Lower leg skin (tissue), 4 donors: ENCODE measurements around the gene KIAA2012. TPM values are rescaled to one million over a fixed set of nuclear protein-coding genes. Genes with fewer than 3 reads are reported as not detected.

Source experiments
- DNase-seq, 2 donors: peaks; one replicate each; pipeline ENCODE4 v3.0.0-alpha.2; 2019; ENCODE audit warnings: low spot score in 2 of 2
- H3K4me3 ChIP-seq: fragments of 200-600 bp; sonication (generic); 2 replicates; pipeline ENCODE4 v1.5.1; 2017; ENCODE audit warnings: mild to moderate bottlenecking, low read depth; ENCODE audit not compliant: poor library complexity, severe bottlenecking
- CTCF ChIP-seq, 3 donors: fragments of 450-650 bp; IDR thresholded peaks; one replicate each; pipeline ENCODE4 v1.5.1; 2016; ENCODE audit warnings: antibody characterized with exemption in 3 of 3, mild to moderate bottlenecking in 3 of 3, moderate library complexity in 2 of 3
- POLR2A ChIP-seq, 2 donors: fragments of 450-650 bp; IDR thresholded peaks; one replicate each; pipeline ENCODE4 v1.6.1; 2016 to 2017; ENCODE audit warnings: antibody characterized with exemption in 2 of 2, mild to moderate bottlenecking in 1 of 2, moderate library complexity in 1 of 2
- WGBS, 2 donors: methylation state at CpG; one replicate each; pipeline ENCODE4 v1.1.5; 2018; 5-methylcytosine and 5-hydroxymethylcytosine counted together
- intact Hi-C: fragments of 100-400 bp; cut with DNase I; formaldehyde crosslinking; loops from one replicate; pipeline ENCODE4 v1.15.0; 2023; ENCODE audit warnings: low total_unique reads
- total RNA-seq, 4 donors: library from RNA; depleted of rRNA; stranded (reverse); fragments of >200 nt; gene quantifications; one replicate each; pipeline ENCODE4 v1.1.0, GENCODE V29; 2016

KIAA2012 gene
- total RNA-seq, 4 donors from 2014 or later = not detected

GRCh38 chr2:202096736-202097135, 23.7 kb downstream of the KIAA2012 start:
- no peak overlapping the region for H3K4me3 ChIP-seq
- 55 to 81% methylated on average over 3 of the region's 3 CpGs for WGBS, 2 donors
- TF ChIP-seq POLR2A (IDR thresholded peaks at IDR 0.05) (no peak), CTCF (IDR thresholded peaks at IDR 0.05) (no peak)
- intact Hi-C loops = no loop called here
- DNase-seq = no peak

GRCh38 chr2:202098291-202098690, 25.2 kb downstream of the KIAA2012 start:
- intact Hi-C loops = no loop called here
- no peak overlapping the region for H3K4me3 ChIP-seq
- WGBS, 2 donors = 86 to 92% methylated on average over 3 of the region's 3 CpGs

GRCh38 chr2:202099515-202099914, 26.5 kb downstream of the KIAA2012 start:
- no peak for TF ChIP-seq CTCF (IDR thresholded peaks at IDR 0.05)
- TF ChIP-seq POLR2A (IDR thresholded peaks at IDR 0.05) = no peak
- 49 to 73% methylated on average over 7 of the region's 7 CpGs for WGBS, 2 donors
- no peak for DNase-seq
- intact Hi-C loops = no loop called here
- no peak overlapping the region for H3K4me3 ChIP-seq

More at GRCh38 chr2:202098291-202098690, 25.2 kb downstream of the KIAA2012 start:
- no peak for TF ChIP-seq CTCF (IDR thresholded peaks at IDR 0.05)
- no peak for TF ChIP-seq POLR2A (IDR thresholded peaks at IDR 0.05)
- no peak for DNase-seq

- TF ChIP-seq CTCF (IDR thresholded peaks at IDR 0.05) = no peak
- TF ChIP-seq POLR2A (IDR thresholded peaks at IDR 0.05) = no peak
- 75 to 82% methylated on average over 4 of the region's 4 CpGs for WGBS, 2 donors
- no peak overlapping the region for H3K4me3 ChIP-seq
- intact Hi-C loops = no loop called here
- no peak for DNase-seq
Observed at GRCh38 chr2:202100176-202100575, 27.1 kb downstream of the KIAA2012 start.

- DNase-seq = no peak
- no peak for TF ChIP-seq POLR2A (IDR thresholded peaks at IDR 0.05)
- TF ChIP-seq CTCF (IDR thresholded peaks at IDR 0.05) = no peak
- H3K4me3 ChIP-seq = no peak overlapping the region
- intact Hi-C loops = no loop called here
- WGBS, 2 donors = 78 to 84% methylated on average over 3 of the region's 3 CpGs
Observed at GRCh38 chr2:202101026-202101579, 28.0 kb downstream of the KIAA2012 start.

- no peak for TF ChIP-seq CTCF (IDR thresholded peaks at IDR 0.05)
- TF ChIP-seq POLR2A (IDR thresholded peaks at IDR 0.05) = no peak
- DNase-seq = no peak
- intact Hi-C loops = no loop called here
- no peak overlapping the region for H3K4me3 ChIP-seq
- WGBS, 2 donors = 37 to 44% methylated on average over 4 of the region's 4 CpGs
Observed at GRCh38 chr2:202102425-202103000, 29.5 kb downstream of the KIAA2012 start.
